ENCODE measurements around the gene YLPM1. TPM values are rescaled to one million over a fixed set of nuclear protein-coding genes. Genes with fewer than 3 reads are reported as not detected.

Gene YLPM1
- total and polyA plus RNA-seq, 2 donors (not counting 1 experiment from before 2014, with no cell fraction given), result 22.4 to 116 TPM

DNA sequence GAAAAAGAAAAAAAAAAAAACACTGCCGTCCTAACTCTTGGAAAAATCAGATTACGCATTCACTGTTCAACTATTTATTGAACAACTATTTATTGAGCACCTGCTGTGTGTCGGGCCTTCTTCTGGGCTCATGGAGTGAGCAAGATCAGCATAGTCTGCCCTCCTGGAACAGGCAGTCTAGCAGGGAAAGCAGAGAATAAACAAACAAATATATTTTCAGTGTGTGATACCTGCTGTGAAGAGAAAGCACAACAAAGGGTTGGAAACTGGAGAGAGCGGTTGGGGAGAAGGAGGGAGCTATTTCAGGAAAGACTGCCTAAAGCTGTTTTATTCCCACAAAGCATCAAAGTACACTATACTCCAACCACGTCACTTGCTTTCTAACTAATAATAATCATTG is 102.0 kb downstream of the YLPM1 start:
- no peaks in the 10 kb centered on the region for H3K9me3 ChIP-seq (ENCODE audit: control extremely low read depth in 1 of 3, control insufficient read depth in 2 of 3, insufficient read depth in 1 of 3, low read length in 2 of 3)
- H3K36me3 ChIP-seq (replicated peaks in 1 of 2; ENCODE audit: control extremely low read depth in 1 of 2, control insufficient read depth in 1 of 2, extremely low read depth in 1 of 2, insufficient read depth in 2 of 2, low read length in 1 of 2), result no peaks in the 10 kb centered on the region
- peaks cover 7% of the 10 kb centered on the region for H3K4me1 Mint-ChIP-seq
- DNase-seq, result no peak
- no peak overlapping the region for H3K4me3 ChIP-seq (ENCODE audit: control extremely low read depth in 1 of 5, extremely low read depth in 1 of 5, insufficient read depth in 1 of 5, low read depth in 2 of 5, low read length in 4 of 5)
- CTCF ChIA-PET, result interaction anchor here (0.9 to 41.3 kb wide), 4 partner anchors 12 to 256 kb away, joined by 3 to 926 read pairs (median 138); partner anchors contain the start of genes DLST and PROX2
- no peak overlapping the region for H2AFZ ChIP-seq (ENCODE audit: insufficient read depth, low read depth, low read length, poor library complexity, severe bottlenecking)
- no peak overlapping the region for H3K9ac ChIP-seq (ENCODE audit: low read length)
- POLR2A ChIA-PET, result no interaction called here
- H3K27me3 ChIP-seq (replicated peaks in 1 of 4; ENCODE audit: control extremely low read depth in 1 of 4, control insufficient read depth in 3 of 4, insufficient read depth in 4 of 4, low read length in 3 of 4), result no peaks in the 10 kb centered on the region
- peaks cover 0 to 17% of the 10 kb centered on the region in 2 donors for H3K4me1 ChIP-seq (ENCODE audit: control insufficient read depth in 2 of 2, insufficient read depth in 2 of 2, low read length in 2 of 2)
- no peak overlapping the region for H3K27ac Mint-ChIP-seq
- H4K20me1 ChIP-seq (ENCODE audit: control insufficient read depth, insufficient read depth, low read length, poor library complexity, severe bottlenecking), result no peaks in the 10 kb centered on the region
- WGBS (ENCODE audit: insufficient coverage), result no CpG with 5 or more reads among the region's 5 CpGs
- H3K27me3 Mint-ChIP-seq, result no peaks in the 10 kb centered on the region
- H3K9me3 Mint-ChIP-seq (ENCODE audit: insufficient read depth), result no peaks in the 10 kb centered on the region
- no peaks in the 10 kb centered on the region for H3K79me2 ChIP-seq (ENCODE audit: control insufficient read depth, insufficient read depth, low read length)
- H3K27ac ChIP-seq (ENCODE audit: low read length in 2 of 2), result no peak overlapping the region
- ATAC-seq (ENCODE audit: low read depth), result no peak
- intact Hi-C loops (cut with micrococcal nuclease), result no loop called here
- H3K4me2 ChIP-seq (replicated peaks; ENCODE audit: low read depth, low read length, poor library complexity, severe bottlenecking), result no peak overlapping the region
- TF ChIP-seq, protein P1, sequence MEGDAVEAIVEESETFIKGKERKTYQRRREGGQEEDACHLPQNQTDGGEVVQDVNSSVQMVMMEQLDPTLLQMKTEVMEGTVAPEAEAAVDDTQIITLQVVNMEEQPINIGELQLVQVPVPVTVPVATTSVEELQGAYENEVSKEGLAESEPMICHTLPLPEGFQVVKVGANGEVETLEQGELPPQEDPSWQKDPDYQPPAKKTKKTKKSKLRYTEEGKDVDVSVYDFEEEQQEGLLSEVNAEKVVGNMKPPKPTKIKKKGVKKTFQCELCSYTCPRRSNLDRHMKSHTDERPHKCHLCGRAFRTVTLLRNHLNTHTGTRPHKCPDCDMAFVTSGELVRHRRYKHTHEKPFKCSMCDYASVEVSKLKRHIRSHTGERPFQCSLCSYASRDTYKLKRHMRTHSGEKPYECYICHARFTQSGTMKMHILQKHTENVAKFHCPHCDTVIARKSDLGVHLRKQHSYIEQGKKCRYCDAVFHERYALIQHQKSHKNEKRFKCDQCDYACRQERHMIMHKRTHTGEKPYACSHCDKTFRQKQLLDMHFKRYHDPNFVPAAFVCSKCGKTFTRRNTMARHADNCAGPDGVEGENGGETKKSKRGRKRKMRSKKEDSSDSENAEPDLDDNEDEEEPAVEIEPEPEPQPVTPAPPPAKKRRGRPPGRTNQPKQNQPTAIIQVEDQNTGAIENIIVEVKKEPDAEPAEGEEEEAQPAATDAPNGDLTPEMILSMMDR (IDR thresholded peaks at IDR 0.05), result no peak
- no peak for TF ChIP-seq EZH2 (IDR thresholded peaks at IDR 0.05; ENCODE audit: borderline replicate concordance, insufficient read depth, low read depth, low read length, poor library complexity, severe bottlenecking)
- H3K4me3 Mint-ChIP-seq, result no peak overlapping the region

DNA sequence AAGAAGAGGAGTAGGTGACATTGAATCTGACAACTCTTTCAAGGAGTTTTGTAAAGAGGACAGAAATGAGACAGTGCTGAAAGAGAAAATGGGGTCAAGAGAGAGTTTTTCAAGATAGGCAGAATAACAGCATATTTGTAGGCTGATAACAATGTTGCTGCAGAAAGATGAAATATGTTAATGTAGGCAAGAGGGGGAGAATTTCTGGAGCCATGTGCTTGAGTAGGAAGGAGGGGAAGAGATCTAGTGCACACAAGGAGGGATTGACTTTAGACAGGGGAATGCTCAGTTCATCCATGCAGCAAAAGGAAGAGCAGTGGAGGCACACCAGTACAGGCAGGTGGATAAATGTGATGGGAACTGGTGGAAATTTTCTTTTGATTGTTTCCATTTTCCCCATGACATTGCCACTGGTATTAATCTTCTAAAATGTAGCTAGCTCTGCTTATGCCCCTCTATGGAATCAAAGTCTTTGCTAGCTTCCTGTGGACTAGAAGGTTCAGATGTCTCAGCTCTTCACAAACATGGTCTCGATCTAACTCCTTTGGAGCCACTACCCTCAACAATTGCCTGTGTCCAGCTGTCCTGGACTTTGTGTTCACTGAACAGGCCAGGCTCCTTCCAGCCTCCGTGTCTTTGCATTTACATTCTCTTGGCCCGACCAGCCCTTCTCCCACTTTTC is 103.7 kb downstream of the YLPM1 start:
- DNase-seq, result no peak
- Histone ChIP-seq H3K4me1 (ENCODE audit: control insufficient read depth in 2 of 2, insufficient read depth in 2 of 2, low read length in 2 of 2) (peaks cover 0 to 11% of the 10 kb centered on the region in 2 donors), H3K27ac (ENCODE audit: low read length in 2 of 2) (no peak overlapping the region), H3K9me3 (ENCODE audit: control extremely low read depth in 1 of 3, control insufficient read depth in 2 of 3, insufficient read depth in 1 of 3, low read length in 2 of 3) (no peaks in the 10 kb centered on the region), H2AFZ (ENCODE audit: insufficient read depth, low read depth, low read length, poor library complexity, severe bottlenecking) (no peak overlapping the region), H4K20me1 (ENCODE audit: control insufficient read depth, insufficient read depth, low read length, poor library complexity, severe bottlenecking) (no peaks in the 10 kb centered on the region), H3K27me3 (replicated peaks in 1 of 4; ENCODE audit: control extremely low read depth in 1 of 4, control insufficient read depth in 3 of 4, insufficient read depth in 4 of 4, low read length in 3 of 4) (no peaks in the 10 kb centered on the region), H3K9ac (ENCODE audit: low read length) (no peak overlapping the region), H3K4me3 (ENCODE audit: control extremely low read depth in 1 of 5, extremely low read depth in 1 of 5, insufficient read depth in 1 of 5, low read depth in 2 of 5, low read length in 4 of 5) (no peak overlapping the region), H3K4me2 (replicated peaks; ENCODE audit: low read depth, low read length, poor library complexity, severe bottlenecking) (no peak overlapping the region), H3K36me3 (replicated peaks in 1 of 2; ENCODE audit: control extremely low read depth in 1 of 2, control insufficient read depth in 1 of 2, extremely low read depth in 1 of 2, insufficient read depth in 2 of 2, low read length in 1 of 2) (no peaks in the 10 kb centered on the region), H3K79me2 (ENCODE audit: control insufficient read depth, insufficient read depth, low read length) (no peaks in the 10 kb centered on the region)
- Mint-ChIP-seq H3K27me3 (no peaks in the 10 kb centered on the region), H3K4me1 (peaks cover 4% of the 10 kb centered on the region), H3K9me3 (ENCODE audit: insufficient read depth) (no peaks in the 10 kb centered on the region), H3K27ac (no peak overlapping the region), H3K4me3 (no peak overlapping the region)
- intact Hi-C loops (cut with micrococcal nuclease), result no loop called here
- ChIA-PET CTCF (interaction anchor here (41.3 kb wide), 1 partner anchor 34 kb away, joined by 926 read pairs; no protein-coding TSS in a partner anchor), POLR2A (no interaction called here)
- no peak for TF ChIP-seq EZH2 (IDR thresholded peaks at IDR 0.05; ENCODE audit: borderline replicate concordance, insufficient read depth, low read depth, low read length, poor library complexity, severe bottlenecking)
- TF ChIP-seq, protein P1 (IDR thresholded peaks at IDR 0.05), result no peak
- ATAC-seq (ENCODE audit: low read depth), result no peak
- WGBS (ENCODE audit: insufficient coverage), result 97% methylated on average over 3 of the region's 3 CpGs

Measured in B cell (primary cell).